ENCODE measurements around the gene CDNF.
A peak's percentile ranks its signal among the peaks of the same experiment; 100 is the strongest.
"Not testable (repeated sequence)": the region's sequence is repeated elsewhere in the genome, so short reads cannot be mapped to it uniquely, and the experiment has no call there.

Gene CDNF

DNA sequence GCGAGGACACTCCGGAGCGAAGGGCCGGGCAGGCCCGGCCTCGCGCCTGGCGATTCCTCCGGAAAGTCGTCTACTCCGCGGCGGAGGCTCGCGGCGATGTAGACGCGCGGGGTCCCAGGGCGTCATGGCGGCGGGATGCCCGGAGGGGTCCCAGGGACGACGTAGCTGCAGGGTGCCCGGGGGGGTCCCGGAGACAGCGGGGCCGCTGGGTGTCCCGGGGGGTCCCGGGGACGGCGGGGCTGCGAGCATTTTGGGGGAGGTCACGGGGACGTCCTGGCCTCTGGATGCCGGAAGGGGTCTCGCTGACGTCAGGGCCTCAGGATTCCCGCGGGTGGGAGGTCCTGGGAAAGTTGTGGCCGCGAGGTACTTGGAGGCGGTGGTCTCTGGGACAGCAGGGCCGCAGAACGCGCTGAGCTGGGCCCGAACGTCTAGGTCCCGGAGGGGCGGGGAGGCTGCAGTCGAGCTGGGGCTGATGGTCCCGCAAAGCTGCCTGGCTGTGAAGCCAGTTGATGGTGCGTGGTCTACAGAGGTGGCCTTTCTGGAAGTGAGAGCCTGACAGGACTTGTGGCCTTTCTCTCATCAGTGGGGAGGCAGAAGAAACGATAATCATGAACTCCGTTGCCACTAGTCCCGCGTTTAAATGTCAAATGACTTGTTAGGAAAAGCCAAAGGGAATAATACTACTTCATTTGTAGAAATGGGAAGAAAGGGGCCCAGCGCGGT is 906 bp upstream of the CDNF start:
- DNase-seq, result no peak

DNA sequence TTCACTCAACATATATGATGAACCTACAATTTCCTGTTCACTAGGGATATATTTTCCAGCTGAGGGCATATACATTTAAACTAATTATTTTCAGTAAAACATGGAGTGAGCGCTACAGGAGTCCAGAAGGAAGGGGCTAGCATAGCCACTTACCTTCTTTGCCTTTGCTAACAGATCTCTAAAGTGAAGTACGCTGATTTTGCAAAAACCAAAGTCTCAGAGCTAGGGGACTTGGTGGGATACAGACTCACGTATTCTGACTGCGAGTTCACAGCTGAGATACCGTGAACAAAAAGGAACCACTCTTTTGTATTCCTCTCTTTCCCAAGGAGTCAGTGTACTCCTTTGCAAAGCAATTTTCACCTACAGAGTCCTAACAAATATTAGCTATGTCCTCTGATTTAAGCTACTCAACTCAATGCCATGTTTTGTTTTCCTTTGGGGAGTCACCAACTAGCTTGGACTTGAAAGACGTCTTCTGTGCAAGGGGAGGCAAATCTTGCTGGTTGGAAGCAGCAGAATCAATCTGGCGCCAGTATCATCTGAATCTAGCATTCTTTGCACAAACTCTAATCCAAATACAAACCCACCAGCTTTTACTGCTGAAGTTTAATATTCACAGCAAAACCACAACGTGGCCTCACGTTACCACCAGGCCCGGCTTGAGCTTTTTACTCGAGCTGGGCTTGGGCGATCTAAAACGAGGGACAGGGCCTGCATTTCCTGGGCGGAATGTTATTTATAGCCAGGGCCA is 657 bp downstream of the CDNF start:
- DNase-seq, result peak; percentile 41

DNA sequence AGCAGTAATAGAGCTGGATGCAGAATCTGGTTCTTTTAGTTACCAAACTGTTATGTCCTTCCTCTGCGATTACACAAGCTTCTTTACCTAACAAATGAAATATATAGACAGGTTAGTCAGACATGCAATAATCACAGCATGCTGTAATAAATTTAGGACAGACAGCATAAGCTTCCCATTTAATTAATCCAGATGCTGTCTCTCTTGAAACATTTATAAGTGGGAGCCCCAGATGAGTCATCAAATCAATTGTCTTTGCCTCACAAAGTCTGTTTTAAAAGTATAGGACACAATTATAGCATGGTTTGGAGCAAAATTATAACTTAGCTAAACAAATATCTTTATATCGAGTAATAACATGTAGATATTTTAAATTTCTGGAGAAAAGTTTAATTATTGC is 1.6 kb downstream of the CDNF start:
- DNase-seq, result no peak

DNA sequence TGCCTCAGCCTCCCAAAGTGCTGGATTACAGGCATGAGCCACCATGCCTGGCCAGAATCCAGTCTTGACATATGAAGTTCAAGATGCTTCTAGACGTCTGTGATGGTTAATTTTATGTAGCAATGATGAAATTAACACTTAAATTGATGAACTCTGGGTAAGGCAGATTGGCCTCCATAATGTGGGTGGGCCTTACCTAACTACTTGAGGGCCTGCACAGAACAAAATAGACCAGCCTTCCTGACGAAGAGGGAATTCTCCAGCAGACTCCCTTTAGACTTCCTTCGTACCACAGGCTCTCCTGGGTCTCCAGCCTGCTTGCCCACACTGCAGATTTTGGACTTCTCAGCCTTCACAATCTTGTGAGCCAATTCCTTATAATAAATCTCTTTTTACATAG is 4.7 kb downstream of the CDNF start:
- no peak for DNase-seq

DNA sequence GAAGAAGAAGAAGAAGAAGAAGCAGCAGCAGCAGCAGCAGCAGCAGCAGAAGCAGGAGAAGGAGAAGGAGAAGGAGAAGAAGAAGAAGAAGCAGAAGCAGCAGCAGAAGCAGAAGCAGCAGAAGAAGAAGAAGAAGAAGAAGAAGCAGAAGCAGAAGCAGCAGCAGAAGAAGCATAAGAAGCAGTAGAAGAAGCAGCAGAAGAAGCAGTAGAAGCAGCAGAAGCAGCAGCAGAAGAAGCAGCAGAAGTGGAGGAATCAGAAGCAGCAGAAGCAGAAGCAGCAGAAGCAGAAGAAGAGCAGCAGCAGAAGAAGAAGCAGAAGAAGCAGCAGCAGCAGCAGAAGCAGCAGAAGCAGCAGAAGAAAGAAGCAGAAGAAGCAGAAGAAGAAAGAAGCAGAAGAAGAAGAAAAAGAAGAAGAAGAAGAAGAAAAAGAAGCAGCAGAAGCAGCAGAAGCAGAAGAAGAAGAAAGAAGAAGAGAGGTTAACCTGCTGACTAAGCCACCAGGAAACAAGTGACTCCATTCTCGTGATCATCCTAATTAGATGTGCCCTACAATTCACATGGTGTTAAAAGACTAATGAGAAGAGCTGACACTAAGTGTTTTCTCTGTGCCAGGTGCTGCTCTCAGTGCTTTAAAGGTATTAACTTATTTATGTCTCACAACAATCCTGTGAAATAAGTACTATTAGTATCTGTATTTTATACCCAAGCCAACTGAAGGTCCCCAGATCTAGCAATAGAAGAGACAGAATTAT is 11.6 kb downstream of the CDNF start:
- no peak for DNase-seq

DNA sequence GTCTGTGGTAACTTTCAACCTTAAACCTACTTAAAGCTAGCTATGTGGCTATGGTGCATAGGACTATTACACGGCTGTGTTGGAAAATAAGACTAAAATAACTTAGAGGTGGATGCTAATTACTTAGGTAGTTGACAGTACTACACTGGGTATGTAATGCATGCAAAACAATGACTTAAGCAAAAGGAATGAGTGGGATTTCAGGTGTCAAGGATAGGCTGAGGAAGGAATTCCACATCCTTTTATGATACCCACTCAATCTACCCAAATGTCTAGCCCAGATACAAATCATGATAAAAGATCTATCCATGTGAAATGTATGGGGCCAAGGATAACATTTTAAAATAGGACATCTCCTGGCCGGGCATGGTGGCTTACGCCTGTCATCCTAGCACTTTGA is 13.9 kb downstream of the CDNF start:
- no peak for DNase-seq

DNA sequence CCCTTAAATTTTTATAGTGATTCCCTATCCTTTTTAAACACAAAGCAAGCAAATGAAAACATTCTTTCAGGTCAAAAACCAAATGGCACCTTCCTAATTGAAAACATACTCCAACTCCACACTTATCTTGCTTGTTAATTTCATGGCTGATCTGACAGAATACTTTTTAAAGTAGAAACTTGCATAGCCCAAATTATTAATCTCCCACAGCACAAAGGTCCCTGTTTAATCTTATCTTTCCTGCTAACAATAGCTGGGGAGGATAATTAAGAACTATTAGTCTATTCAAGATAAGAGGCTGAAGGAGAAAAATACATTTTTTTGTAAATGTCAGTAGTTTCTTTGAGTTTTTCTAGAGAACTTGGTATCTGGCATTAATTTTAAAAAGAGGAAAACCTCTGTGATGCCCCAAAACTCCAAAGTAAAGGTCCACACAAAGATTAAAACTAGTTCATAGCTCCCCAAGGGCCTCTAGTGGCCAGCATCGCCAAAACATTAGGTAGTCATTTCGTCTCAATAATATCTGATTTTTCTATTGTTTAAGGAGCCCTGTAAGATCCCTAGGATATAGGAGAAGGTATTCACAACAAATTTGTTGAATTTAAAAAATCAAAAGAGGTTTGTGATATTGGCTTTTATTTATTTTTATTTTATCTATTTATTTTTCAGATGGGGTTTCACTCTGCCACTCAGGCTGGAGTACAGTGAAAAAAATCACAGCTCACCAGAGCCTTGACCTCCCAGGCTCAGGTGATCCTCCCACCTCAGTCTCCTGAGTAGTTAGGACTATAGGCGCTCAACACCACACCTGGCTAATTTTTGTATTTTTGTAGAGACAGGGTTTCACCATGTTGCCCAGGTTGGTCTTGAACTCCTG is 14.7 kb downstream of the CDNF start:
- DNase-seq, result peak; percentile 47

DNA sequence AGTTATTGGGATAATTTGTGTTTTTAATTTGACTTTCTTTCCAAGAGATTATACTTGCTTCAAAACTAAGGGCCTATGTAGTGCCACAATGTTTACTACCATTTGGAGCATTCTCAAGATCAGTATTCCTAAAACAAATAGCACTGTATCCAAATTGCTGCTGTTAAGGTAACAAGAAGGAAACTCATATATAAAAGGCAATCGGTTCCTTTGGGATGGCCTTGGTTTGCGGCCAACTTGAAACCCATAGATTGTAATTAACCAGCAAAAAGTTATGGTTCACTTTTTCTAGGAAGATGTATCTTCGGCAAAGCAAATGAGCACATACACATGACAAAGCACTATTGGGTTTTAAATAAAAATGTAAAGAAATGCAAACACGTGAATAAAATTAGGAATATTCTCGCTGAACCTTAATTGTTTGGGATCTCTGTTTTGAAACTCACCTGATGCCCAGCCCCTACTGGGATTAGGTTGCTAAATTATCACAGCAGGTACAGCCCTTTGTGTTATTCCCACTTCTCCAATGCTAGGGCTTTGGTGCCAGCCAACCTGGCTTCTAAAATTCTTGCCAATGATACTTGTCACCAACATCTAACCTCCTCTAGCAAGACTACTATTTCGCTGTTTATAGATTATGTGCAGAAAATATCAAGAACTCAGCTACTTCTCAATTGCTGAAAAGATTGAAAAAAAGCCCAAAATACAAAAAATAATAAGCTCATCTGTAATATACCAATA is 16.0 kb downstream of the CDNF start:
- DNase-seq, result no peak

DNA sequence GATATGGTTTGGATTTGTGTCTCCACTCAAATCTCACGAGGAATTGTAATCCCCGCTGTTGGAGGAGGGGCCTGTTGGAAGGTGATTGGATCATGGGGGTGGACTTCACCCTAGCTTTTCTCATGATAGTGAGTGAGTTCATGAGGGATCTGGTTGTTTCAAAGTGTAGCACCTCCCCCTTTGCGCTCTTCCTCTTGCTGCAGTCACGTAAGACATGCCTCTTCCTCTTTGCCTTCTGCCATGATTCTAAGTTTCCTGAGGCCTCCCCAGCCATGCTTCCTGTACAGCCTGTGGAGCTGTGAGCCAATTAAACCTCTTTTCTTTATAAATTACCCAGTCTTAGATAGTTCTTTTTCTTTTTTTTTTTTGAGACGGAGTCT is 17.1 kb downstream of the CDNF start:
- no peak for DNase-seq

DNA sequence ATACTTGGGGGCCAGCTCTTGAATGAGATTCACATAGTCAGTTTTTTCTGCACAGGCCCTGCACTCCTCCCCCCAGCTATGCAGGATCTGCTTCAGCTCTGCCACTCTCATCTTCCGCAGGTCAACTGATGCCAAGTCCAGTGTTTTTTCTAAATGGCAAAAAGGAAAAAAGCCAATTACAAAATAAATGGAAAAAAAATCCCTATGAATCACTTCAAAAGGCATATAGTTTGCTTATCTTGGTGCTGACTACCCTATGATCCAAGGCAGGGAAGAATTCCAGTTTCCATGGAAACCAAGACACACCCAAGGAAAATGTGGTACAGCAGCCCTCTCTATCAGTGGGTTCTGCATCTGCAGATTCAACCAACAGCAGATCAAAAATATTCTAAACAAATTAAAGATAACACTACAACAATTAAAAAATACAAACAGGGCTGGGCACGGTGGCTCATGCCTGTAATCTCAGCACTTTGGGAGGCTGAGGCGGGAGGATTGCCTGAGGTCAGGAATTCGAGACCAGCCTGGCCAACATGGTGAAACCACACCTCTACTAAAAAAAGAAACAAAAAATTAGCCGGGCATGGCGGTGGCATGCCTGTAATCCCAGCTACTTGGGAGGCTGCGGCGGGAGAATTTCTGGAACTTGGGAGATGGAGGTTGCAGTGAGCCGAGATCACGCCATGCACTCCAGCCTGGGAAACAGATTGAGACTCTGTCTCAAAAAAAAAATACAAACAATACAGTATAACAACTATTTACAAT is 17.6 kb downstream of the CDNF start:
- DNase-seq, result no peak

DNA sequence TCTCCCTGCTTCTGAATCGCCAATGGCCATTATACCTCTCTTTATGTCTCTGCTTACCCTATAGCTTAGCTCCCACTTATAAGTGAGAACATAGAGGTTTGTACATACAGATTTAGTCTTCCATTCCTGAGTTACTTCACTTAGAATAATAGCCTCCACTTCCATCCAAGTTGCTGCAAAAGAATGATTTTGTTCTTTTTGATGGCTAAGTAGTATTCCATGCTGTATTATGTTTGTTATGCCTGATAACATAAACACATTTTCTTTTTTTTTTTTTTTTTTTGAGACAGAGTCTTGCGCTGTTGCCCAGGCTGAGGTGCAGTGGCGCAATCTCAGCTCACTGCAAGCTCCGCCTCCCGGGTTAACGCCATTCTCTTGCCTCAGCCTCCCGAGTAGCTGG is 21.1 kb downstream of the CDNF start:
- not testable (repeated sequence) for DNase-seq

DNA sequence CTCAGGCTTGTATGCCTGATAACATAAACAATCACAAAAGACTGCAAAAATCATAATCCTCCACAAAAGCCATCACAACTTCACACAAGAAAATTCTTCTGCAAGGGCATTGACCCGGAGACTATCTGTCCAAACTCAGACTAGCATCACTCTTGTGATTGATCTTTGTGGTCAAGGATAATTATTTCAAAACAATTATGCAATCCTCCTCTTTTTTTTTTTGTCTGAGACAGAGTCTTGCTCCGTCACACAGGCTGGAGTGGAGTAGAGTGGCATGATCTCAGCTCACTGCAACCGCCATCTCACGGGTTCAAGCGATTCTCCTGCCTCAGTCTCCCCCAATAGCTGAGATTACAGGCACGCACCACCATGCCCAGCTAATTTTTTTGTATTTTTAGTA is 22.2 kb downstream of the CDNF start:
- no peak for DNase-seq

DNA sequence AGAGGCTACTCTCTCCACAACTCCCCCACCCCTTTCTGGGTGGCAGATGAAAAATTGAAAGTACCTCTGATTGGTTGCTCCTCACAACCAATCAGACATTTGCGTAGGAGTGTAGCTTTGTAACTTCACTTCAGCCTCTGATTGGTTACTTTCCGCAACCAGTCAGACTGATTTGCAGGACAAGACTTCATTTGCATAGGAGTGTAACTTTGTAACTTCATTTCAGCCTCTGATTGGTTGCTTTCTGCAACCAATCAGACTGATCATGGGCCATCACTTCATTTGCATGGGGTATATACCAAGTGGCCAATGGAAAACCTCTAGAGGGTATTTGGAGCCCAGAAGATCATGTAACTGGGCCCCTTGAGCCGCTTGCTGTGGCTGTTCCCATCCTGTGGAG is 25.6 kb downstream of the CDNF start:
- peak; percentile 8 for DNase-seq

DNA sequence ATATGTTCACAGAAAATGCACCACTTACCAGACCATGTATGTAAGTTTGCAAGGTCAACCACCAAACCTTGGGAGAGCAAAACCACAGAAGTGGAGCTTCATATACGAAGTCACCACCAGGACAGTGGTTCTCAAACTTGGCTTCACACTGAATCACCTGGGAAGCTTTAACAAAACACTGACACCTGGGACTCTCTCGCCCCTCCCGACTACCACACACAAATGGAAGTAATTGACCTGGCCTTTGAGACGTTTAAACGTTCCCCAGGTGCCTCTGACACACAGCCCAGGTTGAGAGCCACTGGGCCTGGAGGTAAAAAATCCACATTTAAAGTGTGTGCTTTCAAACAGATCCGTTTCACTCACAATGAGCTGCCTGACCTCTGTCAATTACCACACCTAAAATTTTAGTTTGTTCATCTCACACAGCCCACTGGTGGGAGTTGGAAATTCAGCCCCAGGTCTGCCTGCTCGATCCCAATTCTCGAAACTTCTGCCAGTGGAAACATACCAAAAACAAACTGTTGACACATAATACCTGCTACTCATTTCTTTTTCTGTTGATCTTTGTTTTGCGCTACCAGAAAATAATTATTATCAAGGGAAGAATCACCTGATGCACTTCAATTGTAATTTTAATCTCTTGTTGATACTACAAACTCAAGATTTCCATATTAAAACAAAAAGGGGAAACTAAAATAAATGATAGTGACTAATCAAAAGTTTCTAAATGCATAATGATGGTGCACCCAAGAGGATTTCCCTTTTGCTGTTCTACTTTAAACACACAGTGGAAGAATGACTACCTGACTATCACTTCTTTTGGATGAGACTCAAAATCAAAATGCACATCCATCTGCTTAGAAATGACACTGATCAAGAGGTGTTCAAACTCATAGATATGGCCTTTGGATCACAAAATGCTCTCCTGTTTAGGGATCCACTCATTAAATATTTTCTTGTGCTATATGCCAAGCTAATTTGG is 26.6 kb downstream of the CDNF start:
- DNase-seq, result no peak

DNA sequence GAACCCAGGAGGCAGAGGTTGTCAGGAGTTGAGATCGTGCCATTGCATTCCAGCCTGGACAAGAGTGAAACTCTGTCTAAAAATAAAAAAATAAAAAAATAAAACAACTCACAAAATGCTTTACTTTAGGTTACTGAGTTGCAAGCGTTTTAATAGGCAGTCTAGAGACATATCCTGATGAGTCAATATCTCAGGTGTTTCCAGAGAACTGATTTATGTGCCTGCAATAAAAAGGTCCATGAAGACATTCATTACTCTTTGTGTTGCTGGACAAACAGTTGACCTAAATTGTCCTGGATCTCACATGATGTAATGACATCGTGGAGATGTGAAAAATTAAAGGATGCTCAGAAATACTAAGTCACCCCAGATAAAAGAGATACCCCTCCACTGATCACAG is 31.5 kb downstream of the CDNF start:
- DNase-seq, result no peak

DNA sequence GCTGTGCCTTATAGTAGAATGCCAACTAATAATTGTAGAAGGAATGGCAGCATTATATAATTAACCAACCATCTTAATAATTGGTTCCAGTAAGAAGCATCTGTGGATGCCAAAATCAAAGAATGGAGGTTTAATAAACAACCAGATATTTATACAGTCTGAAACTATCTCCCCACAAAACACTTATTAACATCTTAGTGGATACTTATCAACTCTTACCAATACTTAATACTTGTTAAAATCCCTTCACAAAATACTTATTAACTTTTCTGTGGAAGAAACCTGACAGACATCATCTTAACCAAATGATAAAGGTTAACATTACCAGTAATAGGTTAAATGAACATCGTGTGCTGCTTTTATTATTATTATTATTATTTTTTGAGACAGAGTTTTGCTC is 34.0 kb downstream of the CDNF start:
- DNase-seq, result no peak

DNA sequence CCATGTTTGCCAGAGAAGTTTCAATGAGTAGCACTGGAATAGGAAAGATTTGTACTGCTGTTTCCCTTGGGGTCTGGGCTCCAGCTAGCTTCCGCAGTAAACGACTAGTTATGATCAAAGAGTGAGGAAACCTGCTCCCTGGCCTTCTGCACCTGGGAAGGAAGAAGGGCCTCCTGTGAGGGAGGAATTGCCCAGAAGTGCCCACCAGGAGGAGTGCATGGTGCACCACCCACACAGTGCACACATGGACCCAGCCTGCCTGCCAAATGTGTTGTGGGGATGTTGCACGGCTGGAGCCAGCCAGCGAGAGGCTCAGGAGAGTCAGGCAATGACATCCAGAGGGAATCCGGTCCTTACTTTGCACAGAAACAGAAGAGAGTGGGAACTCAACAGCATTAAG is 36.1 kb downstream of the CDNF start:
- no peak for DNase-seq

DNA sequence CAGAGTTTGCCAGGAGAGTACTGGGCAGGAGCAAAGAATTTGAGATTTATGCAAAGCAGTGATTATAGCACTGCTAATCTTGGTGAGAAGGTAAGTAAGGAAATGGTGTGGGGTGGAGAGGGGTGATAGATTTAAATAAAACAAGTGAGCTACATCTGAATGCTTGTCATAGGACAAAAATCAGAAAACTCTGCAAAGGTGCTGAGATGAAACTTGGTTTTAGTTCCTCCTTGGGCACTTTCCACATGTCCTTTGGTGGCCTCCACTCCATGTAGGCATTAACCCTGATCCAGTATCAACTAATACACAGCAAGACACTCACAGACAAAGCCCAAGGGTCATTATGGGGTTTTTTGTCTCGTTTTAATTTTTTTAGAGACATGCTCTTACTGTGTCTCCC is 37.4 kb downstream of the CDNF start:
- DNase-seq, result no peak

DNA sequence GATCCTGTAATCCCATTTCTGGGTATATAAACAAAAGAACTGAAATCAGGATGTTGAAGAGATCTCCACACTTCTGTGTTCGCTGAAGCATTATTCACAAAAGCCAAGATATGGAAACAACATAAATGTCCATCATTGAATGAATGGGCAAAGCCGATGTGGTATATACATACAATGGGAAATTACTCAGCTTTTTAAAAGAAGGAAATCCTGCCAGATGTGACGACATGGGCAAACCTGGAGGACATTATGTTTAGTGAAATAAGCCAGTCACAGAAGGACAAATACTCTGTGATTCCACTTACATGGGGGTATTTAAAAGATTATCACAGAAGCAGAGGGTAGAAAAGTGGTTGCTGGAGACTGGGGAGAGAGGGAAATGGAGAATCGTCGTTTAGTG is 39.2 kb downstream of the CDNF start:
- no peak for DNase-seq

DNA sequence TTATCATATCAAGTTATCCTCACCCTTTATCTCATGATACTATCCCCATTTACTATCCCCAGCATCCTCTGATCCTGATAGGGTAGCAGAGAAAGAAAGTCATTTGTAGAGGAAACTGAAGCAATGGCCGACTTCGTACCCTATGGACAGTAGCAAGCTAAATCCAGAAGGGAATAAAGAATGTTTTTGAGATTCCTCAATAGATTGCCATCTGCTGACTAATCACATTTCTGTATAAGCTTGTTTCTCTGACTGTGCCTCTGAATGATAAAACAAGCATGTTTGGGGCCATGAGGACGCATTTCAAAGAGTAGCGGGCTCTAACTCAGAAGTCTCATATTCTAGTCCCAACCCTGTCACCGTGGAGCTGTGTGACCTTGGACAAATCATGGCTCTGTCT is 49.9 kb downstream of the CDNF start:
- no peak for DNase-seq

Measured in midbrain (tissue), 1 donor.